A673 (cell line): ENCODE data around the gene SPDEF. TPM values are rescaled to one million over a fixed set of nuclear protein-coding genes. Genes with fewer than 3 reads are reported as not detected.

ENCODE experiments used
- BruUV-seq: library from RNA; stranded (reverse); fragments of 400-500 nt; replicated peaks from 2 replicates; lab custom pipeline; 2021; lab: Mats Ljungman, UMichigan
- CTCF ChIA-PET: fragments of 300-600 bp; sonication (Branson Sonifier 250); formaldehyde crosslinking; loops from one replicate; lab custom pipeline; 2022; ENCODE audit warnings: antibody characterized with exemption; lab: Charles Lee
- POLR2A ChIA-PET: fragments of 300-600 bp; sonication (Branson Sonifier 250); formaldehyde crosslinking; loops from one replicate; lab custom pipeline; 2022; ENCODE audit warnings: antibody characterized with exemption; ENCODE audit not compliant: low non-redundant PET; lab: Charles Lee
- DNase-seq: peaks from one replicate; pipeline ENCODE4 v3.0.0-alpha.2; 2015; ENCODE audit warnings: low spot score
- H3K27ac ChIP-seq: fragments of 200-600 bp; sonication (generic); 2 replicates; pipeline ENCODE4 v1.5.1; 2016; ENCODE audit warnings: mixed run types, low read depth, mild to moderate bottlenecking, mixed read lengths, antibody characterized with exemption, low read length; ENCODE audit not compliant: poor library complexity, severe bottlenecking
- H3K27me3 ChIP-seq: fragments of 200-600 bp; sonication (generic); replicated peaks from 2 replicates; pipeline ENCODE4 v1.6.1; 2017; ENCODE audit warnings: mixed run types, low read depth, mild to moderate bottlenecking, mixed read lengths, antibody characterized with exemption, low read length; ENCODE audit not compliant: insufficient read depth, poor library complexity
- H3K36me3 ChIP-seq: fragments of 200-600 bp; sonication (generic); 2 replicates; pipeline ENCODE4 v1.6.1; 2016; ENCODE audit warnings: mixed run types, mild to moderate bottlenecking, mixed read lengths, antibody characterized with exemption, low read length; ENCODE audit not compliant: insufficient read depth, poor library complexity, severe bottlenecking
- H3K4me1 ChIP-seq: fragments of 200-600 bp; sonication (generic); 2 replicates; pipeline ENCODE4 v1.6.1; 2017; ENCODE audit warnings: mixed run types, mild to moderate bottlenecking, mixed read lengths, antibody characterized with exemption, low read length; ENCODE audit not compliant: insufficient read depth, poor library complexity, severe bottlenecking
- H3K4me3 ChIP-seq: fragments of 200-600 bp; sonication (generic); 2 replicates; pipeline ENCODE4 v1.5.1; 2016; ENCODE audit warnings: low read depth, mixed run types, mild to moderate bottlenecking, mixed read lengths, low read length; ENCODE audit not compliant: poor library complexity, severe bottlenecking
- H3K9me3 ChIP-seq: fragments of 200-600 bp; sonication (generic); 2 replicates; pipeline ENCODE4 v1.6.1; 2016; ENCODE audit warnings: mixed run types, low read depth, mild to moderate bottlenecking, mixed read lengths, antibody characterized with exemption, low read length; ENCODE audit not compliant: poor library complexity, severe bottlenecking
- CTCF ChIP-seq: fragments of 300-800, 200-600 bp; sonication (generic); conservative IDR thresholded peaks from 2 replicates; pipeline ENCODE4 v1.5.1; 2017; ENCODE audit warnings: low read depth, mild to moderate bottlenecking, antibody characterized with exemption, low read length, moderate library complexity, mixed read lengths
- EZH2 ChIP-seq: fragments of 200-600 bp; sonication (generic); IDR thresholded peaks from 2 replicates; pipeline ENCODE4 v1.6.1; 2017; ENCODE audit warnings: borderline replicate concordance, low read depth, mild to moderate bottlenecking, mixed read lengths, antibody characterized with exemption, low read length; ENCODE audit not compliant: poor library complexity, severe bottlenecking
- intact Hi-C: fragments of 100-400 bp; cut with micrococcal nuclease; formaldehyde crosslinking; loops from one replicate; pipeline ENCODE4 v1.10.0; 2022; ENCODE audit not compliant: unreplicated experiment
- total RNA-seq: library from RNA; stranded (reverse); gene quantifications from 2 replicates; pipeline ENCODE4 v1.2.3, GENCODE V29; 2021

The SPDEF gene
- total RNA-seq, 1 experiment from 2014 or later = not detected

GRCh38 chr6:34574647-34575293, 18.6 kb upstream of the SPDEF start:
- no peak overlapping the region for H3K27ac ChIP-seq
- DNase-seq = no peak
- TF ChIP-seq CTCF = no peak
- TF ChIP-seq EZH2 = no peak

GRCh38 chr6:34573567-34574183, 17.5 kb upstream of the SPDEF start:
- DNase-seq = no peak
- ChIA-PET CTCF (no interaction called here), POLR2A (no interaction called here)
- no peaks in the 10 kb centered on the region for H3K4me1 ChIP-seq
- H3K36me3 ChIP-seq = no peaks in the 10 kb centered on the region
- H3K27me3 ChIP-seq = no peaks in the 10 kb centered on the region
- no peak overlapping the region for H3K27ac ChIP-seq
- TF ChIP-seq CTCF (no peak), EZH2 (no peak)
- BruUV-seq = no TSS peak
- no peaks in the 10 kb centered on the region for H3K9me3 ChIP-seq
- H3K4me3 ChIP-seq = no peak overlapping the region
- intact Hi-C loops = no loop called here

More at GRCh38 chr6:34574647-34575293, 18.6 kb upstream of the SPDEF start:
- CTCF ChIA-PET = no interaction called here
- no TSS peak for BruUV-seq
- Histone ChIP-seq H3K9me3 (no peaks in the 10 kb centered on the region), H3K4me3 (no peak overlapping the region), H3K36me3 (no peaks in the 10 kb centered on the region), H3K27me3 (no peaks in the 10 kb centered on the region), H3K4me1 (no peaks in the 10 kb centered on the region)
- POLR2A ChIA-PET = no interaction called here
- intact Hi-C loops = no loop called here

GRCh38 chr6:34572585-34572984, 16.5 kb upstream of the SPDEF start:
- intact Hi-C loops = no loop called here
- POLR2A ChIA-PET = interaction anchor here (0.6 kb wide), 1 partner anchor 185 kb away, joined by 6 read pairs; the partner anchor contains the start of gene SNRPC
- no peak overlapping the region for H3K4me3 ChIP-seq
- no peaks in the 10 kb centered on the region for H3K27me3 ChIP-seq
- TF ChIP-seq EZH2 = no peak
- no peak for TF ChIP-seq CTCF
- H3K36me3 ChIP-seq = no peaks in the 10 kb centered on the region
- H3K27ac ChIP-seq = no peak overlapping the region
- CTCF ChIA-PET = no interaction called here
- BruUV-seq = no TSS peak
- H3K9me3 ChIP-seq = no peaks in the 10 kb centered on the region
- no peak for DNase-seq
- no peaks in the 10 kb centered on the region for H3K4me1 ChIP-seq
